Neuronal stem cell (in vitro differentiated cells): ENCODE measurements around the gene ELOVL4.

ENCODE experiments used
- DNase-seq: peaks from one replicate; pipeline ENCODE4 v3.0.0-alpha.2; 2013; ENCODE audit warnings: low spot score
- H2AFZ ChIP-seq: one replicate; pipeline ENCODE4 v1.6.1; 2013; ENCODE audit warnings: mild to moderate bottlenecking, low read length, inconsistent platforms
- H2AK5ac ChIP-seq: 2 replicates; pipeline ENCODE4 v1.6.1; 2013; ENCODE audit warnings: low read depth, mild to moderate bottlenecking, inconsistent platforms, low read length, moderate library complexity, mixed read lengths
- H2BK120ac ChIP-seq: 2 replicates; pipeline ENCODE4 v1.6.1; 2013; ENCODE audit warnings: low read depth, mild to moderate bottlenecking, inconsistent platforms, low read length, moderate library complexity, mixed read lengths
- H2BK12ac ChIP-seq: one replicate; pipeline ENCODE4 v1.6.1; 2013; ENCODE audit warnings: low read length, inconsistent platforms
- H2BK15ac ChIP-seq: 2 replicates; pipeline ENCODE4 v1.6.1; 2013; ENCODE audit warnings: mild to moderate bottlenecking, low read length, inconsistent platforms, mixed read lengths
- H2BK5ac ChIP-seq: one replicate; pipeline ENCODE4 v1.6.1; 2013; ENCODE audit warnings: inconsistent platforms, mild to moderate bottlenecking, low read length, moderate library complexity
- H3K14ac ChIP-seq: one replicate; pipeline ENCODE4 v1.6.1; 2013; ENCODE audit warnings: low read length, inconsistent platforms
- H3K18ac ChIP-seq: 2 replicates; pipeline ENCODE4 v1.6.1; 2013; ENCODE audit warnings: low read length, inconsistent platforms
- H3K23ac ChIP-seq: 2 replicates; pipeline ENCODE4 v1.6.1; 2013; ENCODE audit warnings: low read depth, mild to moderate bottlenecking, mixed read lengths, low read length, inconsistent platforms; ENCODE audit not compliant: poor library complexity
- H3K27ac ChIP-seq: replicated peaks from 3 replicates; pipeline ENCODE4 v1.5.1; 2013; ENCODE audit warnings: low read length, inconsistent platforms
- H3K27me3 ChIP-seq, 3 experiments: 2 replicates each; pipeline ENCODE4 v1.6.1; 2013; ENCODE audit warnings: low read length in 3 of 3, mild to moderate bottlenecking in 2 of 3, inconsistent platforms in 1 of 3, low read depth in 1 of 3, mixed read lengths in 1 of 3, moderate library complexity in 1 of 3; ENCODE audit not compliant: control insufficient read depth in 3 of 3, insufficient read depth in 3 of 3
- H3K36me3 ChIP-seq, 2 donors: replicated peaks in 1 of 2; 2 replicates each; pipeline ENCODE4 v1.6.1; 2013; ENCODE audit warnings: low read length in 2 of 2; ENCODE audit not compliant: control insufficient read depth in 2 of 2, insufficient read depth in 2 of 2
- H3K4ac ChIP-seq: 2 replicates; pipeline ENCODE4 v1.6.1; 2013; ENCODE audit warnings: inconsistent platforms, mild to moderate bottlenecking, low read length, moderate library complexity
- H3K4me1 ChIP-seq, 2 donors: 1 replicate in 1 of 2; 2 replicates in 1 of 2; pipeline ENCODE4 v1.6.1; 2013; ENCODE audit warnings: low read length in 2 of 2, low read depth in 1 of 2; ENCODE audit not compliant: control insufficient read depth in 2 of 2, insufficient read depth in 1 of 2
- H3K4me2 ChIP-seq: one replicate; pipeline ENCODE4 v1.6.1; 2013; ENCODE audit warnings: mild to moderate bottlenecking, low read length, inconsistent platforms; ENCODE audit not compliant: insufficient read depth, poor library complexity, severe bottlenecking
- H3K4me3 ChIP-seq, 2 donors: 2 replicates each; pipeline ENCODE4 v1.5.1; 2013; ENCODE audit warnings: low read length in 2 of 2, mild to moderate bottlenecking in 2 of 2, inconsistent platforms in 1 of 2, moderate library complexity in 1 of 2
- H3K79me1 ChIP-seq: one replicate; pipeline ENCODE4 v1.6.1; 2013; ENCODE audit warnings: low read depth, mild to moderate bottlenecking, inconsistent platforms, low read length, moderate library complexity
- H3K9ac ChIP-seq: one replicate; pipeline ENCODE4 v1.6.1; 2013; ENCODE audit warnings: mild to moderate bottlenecking, low read depth, low read length, inconsistent platforms; ENCODE audit not compliant: poor library complexity
- H3K9me3 ChIP-seq, 2 donors: replicated peaks in 1 of 2; 2 replicates each; pipeline versions ENCODE3 to v1.6.1; 2013; ENCODE audit warnings: low read length in 2 of 2, mild to moderate bottlenecking in 2 of 2, inconsistent platforms in 1 of 2, low read depth in 1 of 2, mixed read lengths in 1 of 2, moderate library complexity in 1 of 2; ENCODE audit not compliant: control insufficient read depth in 2 of 2, insufficient read depth in 1 of 2
- H4K8ac ChIP-seq: one replicate; pipeline ENCODE4 v1.6.1; 2013; ENCODE audit warnings: low read depth, mild to moderate bottlenecking, inconsistent platforms, low read length, moderate library complexity
- H4K91ac ChIP-seq: one replicate; pipeline ENCODE4 v1.6.1; 2013; ENCODE audit warnings: low read length, low read depth, mild to moderate bottlenecking, inconsistent platforms; ENCODE audit not compliant: poor library complexity
- WGBS, 2 donors: extraction: QIAGEN DNeasy Blood & Tissue Kit; methylation state at CpG; one replicate each; pipeline ENCODE4 v1.1.7; 2013; ENCODE audit warnings: missing lambda C conversion rate in 2 of 2, mixed read lengths in 1 of 2; ENCODE audit not compliant: insufficient read length in 2 of 2, insufficient replicate concordance in 1 of 2; ENCODE audit errors: extremely low coverage in 2 of 2; 5-methylcytosine and 5-hydroxymethylcytosine counted together

ELOVL4 gene

DNA sequence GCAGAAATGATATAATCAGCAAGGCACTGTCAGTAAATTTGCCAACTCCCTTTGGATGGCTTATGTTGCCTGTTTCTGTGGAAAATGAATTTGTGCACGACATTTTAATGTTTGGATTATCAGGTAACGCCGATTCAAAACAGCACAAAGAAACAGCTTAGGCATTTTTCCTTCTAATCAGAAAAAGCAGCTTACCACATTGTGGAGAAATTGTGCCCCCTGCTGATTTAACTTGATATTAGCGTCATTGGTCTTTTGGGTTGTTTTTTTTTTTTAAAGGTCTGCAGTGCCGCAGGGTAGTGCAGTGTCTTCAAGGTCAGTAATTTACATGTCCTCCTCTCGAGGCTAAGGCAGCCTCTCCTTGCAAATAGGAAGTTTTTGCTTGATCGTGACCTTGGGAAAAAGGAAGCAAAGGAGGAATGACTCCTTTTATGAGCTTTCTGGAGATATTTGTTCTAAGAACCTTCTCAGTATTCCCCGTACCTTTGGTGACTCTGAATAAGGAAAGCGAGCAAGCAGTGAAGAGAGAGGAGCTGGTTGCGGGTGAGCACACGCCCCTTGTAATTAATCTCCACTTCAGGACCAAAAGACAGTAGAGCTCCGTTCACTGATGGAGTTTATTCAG is 79.1 kb downstream of the ELOVL4 start:
- Histone ChIP-seq H2BK120ac (no peak overlapping the region), H3K27ac (no peak overlapping the region), H2BK15ac (no peak overlapping the region), H3K36me3 (no peaks in the 10 kb centered on the region), H3K4me3 (no peak overlapping the region), H3K27me3 (no peaks in the 10 kb centered on the region), H2AFZ (peak overlapping the region; percentile 62), H4K91ac (no peak overlapping the region), H4K8ac (no peak overlapping the region), H3K9me3 (no peaks in the 10 kb centered on the region), H2BK5ac (no peak overlapping the region), H3K4ac (no peak overlapping the region), H3K9ac (no peak overlapping the region), H2BK12ac (no peak overlapping the region), H3K4me2 (no peak overlapping the region), H3K14ac (no peak overlapping the region), H3K4me1 (peaks cover 3 to 40% of the 10 kb centered on the region in 2 donors), H3K79me1 (no peaks in the 10 kb centered on the region), H2AK5ac (no peak overlapping the region), H3K18ac (no peak overlapping the region), H3K23ac (no peak overlapping the region)
- peak; percentile 81 for DNase-seq
- WGBS, 2 donors: no CpG with 5 or more reads among the region's 12 CpGs
